Measurements from ENCODE around the gene GKAP1.

- TF ChIP-seq TAF1 (IDR thresholded peaks at IDR 0.05; ENCODE audit: borderline replicate concordance, low read depth, low read length) (no peak), POLR2AphosphoS5 (IDR thresholded peaks at IDR 0.05; ENCODE audit: low read depth, low read length) (no peak)
Measured at GRCh38 chr9:83699615-83700014, 118.0 kb downstream of the GKAP1 start.

Data from GM12892 (cell line).